Central memory CD8-positive, alpha-beta T cell (primary cell): Measurements from ENCODE around the gene LRRC47.
A peak's percentile ranks its signal among the peaks of the same experiment; 100 is the strongest.

Source experiments
- ATAC-seq: fragments of 150-1000 bp; cut with Tn5 transposase; replicated peaks from 2 replicates; pipeline ENCODE4 v1.10.0; 2022; ENCODE audit warnings: mild to moderate bottlenecking, moderate FRiP score, moderate number of reproducible peaks; ENCODE audit not compliant: poor library complexity, severe bottlenecking; ENCODE audit errors: extremely low read depth
- DNase-seq, 2 donors: peaks; one replicate each; pipeline ENCODE4 v3.0.0; 2021; ENCODE audit warnings: low spot score in 2 of 2
- H3K27ac Mint-ChIP-seq: one replicate; pipeline ENCODE4 v1.8.0; 2022; ENCODE audit warnings: low read depth, mild to moderate bottlenecking, moderate library complexity, mixed read lengths
- H3K27me3 Mint-ChIP-seq: one replicate; pipeline ENCODE4 v1.8.0; 2022; ENCODE audit warnings: mixed read lengths
- H3K36me3 Mint-ChIP-seq: one replicate; pipeline ENCODE4 v1.8.0; 2022; ENCODE audit warnings: mild to moderate bottlenecking, moderate library complexity, mixed read lengths; ENCODE audit not compliant: insufficient read depth
- H3K4me1 Mint-ChIP-seq: one replicate; pipeline ENCODE4 v1.8.0; 2022; ENCODE audit warnings: mixed read lengths
- H3K4me3 Mint-ChIP-seq: one replicate; pipeline ENCODE4 v1.8.0; 2022; ENCODE audit warnings: mild to moderate bottlenecking, moderate library complexity, mixed read lengths
- H3K9me3 Mint-ChIP-seq: one replicate; pipeline ENCODE4 v1.8.0; 2022; ENCODE audit warnings: mixed read lengths

Gene LRRC47

GRCh38 chr1:3796215-3797061 lies at the start of gene LRRC47:
LRRC47 (minus strand) TSS chr1:3796498; CDS start chr1:3796476, 22 bp downstream.
- Mint-ChIP-seq H3K27ac (peak within 1 kb of the TSS; percentile 72), H3K27me3 (peaks cover 21% of the 10 kb centered on the region), H3K4me1 (peaks cover 35% of the 10 kb centered on the region), H3K9me3 (no peaks in the 10 kb centered on the region), H3K36me3 (peaks cover 19% of the 10 kb centered on the region), H3K4me3 (peak within 1 kb of the TSS; percentile 84)
- ATAC-seq: peak; percentile 100
- peak; percentile 85 to 88 for DNase-seq

- peaks cover 61% of the 10 kb centered on the region for H3K36me3 Mint-ChIP-seq
- ATAC-seq: no peak
- no peak for DNase-seq
- no peaks in the 10 kb centered on the region for H3K9me3 Mint-ChIP-seq
- H3K27ac Mint-ChIP-seq: no peak overlapping the region
- H3K27me3 Mint-ChIP-seq: no peaks in the 10 kb centered on the region
- no peaks in the 10 kb centered on the region for H3K4me1 Mint-ChIP-seq
- no peak overlapping the region for H3K4me3 Mint-ChIP-seq
These were observed 46.6 kb upstream of the LRRC47 start for GRCh38 chr1:3842912-3843311.

- Mint-ChIP-seq H3K9me3 (no peaks in the 10 kb centered on the region), H3K27ac (no peak overlapping the region), H3K36me3 (peaks cover 57% of the 10 kb centered on the region), H3K27me3 (no peaks in the 10 kb centered on the region), H3K4me3 (no peak overlapping the region), H3K4me1 (no peaks in the 10 kb centered on the region)
- ATAC-seq (no peak), DNase-seq (no peak)
These were observed 45.2 kb upstream of the LRRC47 start for GRCh38 chr1:3841491-3841890.

- H3K27me3 Mint-ChIP-seq: no peaks in the 10 kb centered on the region
- H3K9me3 Mint-ChIP-seq: no peaks in the 10 kb centered on the region
- H3K27ac Mint-ChIP-seq: no peak overlapping the region
- ATAC-seq (no peak), DNase-seq (no peak)
- H3K36me3 Mint-ChIP-seq: peaks cover 60% of the 10 kb centered on the region
- H3K4me1 Mint-ChIP-seq: no peaks in the 10 kb centered on the region
- no peak overlapping the region for H3K4me3 Mint-ChIP-seq
These were observed 42.5 kb upstream of the LRRC47 start for GRCh38 chr1:3838788-3839187.

GRCh38 chr1:3837685-3838084 lies 41.4 kb upstream of the LRRC47 start:
- Mint-ChIP-seq H3K4me1 (no peaks in the 10 kb centered on the region), H3K4me3 (no peak overlapping the region), H3K36me3 (peaks cover 55% of the 10 kb centered on the region), H3K27me3 (no peaks in the 10 kb centered on the region), H3K9me3 (no peaks in the 10 kb centered on the region), H3K27ac (no peak overlapping the region)
- DNase-seq (no peak), ATAC-seq (no peak)

GRCh38 chr1:3837200-3837599 lies 40.9 kb upstream of the LRRC47 start:
- H3K27ac Mint-ChIP-seq: no peak overlapping the region
- H3K36me3 Mint-ChIP-seq: peaks cover 55% of the 10 kb centered on the region
- no peak overlapping the region for H3K4me3 Mint-ChIP-seq
- DNase-seq: no peak
- no peaks in the 10 kb centered on the region for H3K4me1 Mint-ChIP-seq
- no peaks in the 10 kb centered on the region for H3K9me3 Mint-ChIP-seq
- H3K27me3 Mint-ChIP-seq: no peaks in the 10 kb centered on the region
- ATAC-seq: no peak

GRCh38 chr1:3836421-3836820 lies 40.1 kb upstream of the LRRC47 start:
- peaks cover 53% of the 10 kb centered on the region for H3K36me3 Mint-ChIP-seq
- no peak for DNase-seq
- H3K4me1 Mint-ChIP-seq: no peaks in the 10 kb centered on the region
- H3K4me3 Mint-ChIP-seq: no peak overlapping the region
- H3K27ac Mint-ChIP-seq: no peak overlapping the region
- no peaks in the 10 kb centered on the region for H3K27me3 Mint-ChIP-seq
- H3K9me3 Mint-ChIP-seq: no peaks in the 10 kb centered on the region
- no peak for ATAC-seq

- ATAC-seq (no peak), DNase-seq (no peak)
- no peaks in the 10 kb centered on the region for H3K27me3 Mint-ChIP-seq
- no peaks in the 10 kb centered on the region for H3K9me3 Mint-ChIP-seq
- no peaks in the 10 kb centered on the region for H3K4me1 Mint-ChIP-seq
- no peak overlapping the region for H3K4me3 Mint-ChIP-seq
- H3K36me3 Mint-ChIP-seq: peaks cover 54% of the 10 kb centered on the region
- no peak overlapping the region for H3K27ac Mint-ChIP-seq
These were observed 38.4 kb upstream of the LRRC47 start for GRCh38 chr1:3834701-3835100.

GRCh38 chr1:3831689-3832088 lies 35.4 kb upstream of the LRRC47 start:
- Mint-ChIP-seq H3K27ac (no peak overlapping the region), H3K4me3 (no peak overlapping the region), H3K27me3 (no peaks in the 10 kb centered on the region), H3K4me1 (no peaks in the 10 kb centered on the region), H3K9me3 (no peaks in the 10 kb centered on the region), H3K36me3 (peaks cover 47% of the 10 kb centered on the region)
- DNase-seq (no peak), ATAC-seq (no peak)

GRCh38 chr1:3828391-3828790 lies 32.1 kb upstream of the LRRC47 start:
- H3K4me3 Mint-ChIP-seq: no peak overlapping the region
- DNase-seq (no peak), ATAC-seq (no peak)
- no peaks in the 10 kb centered on the region for H3K27me3 Mint-ChIP-seq
- no peak overlapping the region for H3K27ac Mint-ChIP-seq
- H3K9me3 Mint-ChIP-seq: no peaks in the 10 kb centered on the region
- H3K4me1 Mint-ChIP-seq: no peaks in the 10 kb centered on the region
- peaks cover 37% of the 10 kb centered on the region for H3K36me3 Mint-ChIP-seq

- Mint-ChIP-seq H3K4me1 (no peaks in the 10 kb centered on the region), H3K9me3 (no peaks in the 10 kb centered on the region), H3K27me3 (no peaks in the 10 kb centered on the region), H3K36me3 (peaks cover 34% of the 10 kb centered on the region), H3K27ac (no peak overlapping the region), H3K4me3 (no peak overlapping the region)
- ATAC-seq (no peak), DNase-seq (no peak)
These were observed 31.6 kb upstream of the LRRC47 start for GRCh38 chr1:3827813-3828307.

- no peak overlapping the region for H3K27ac Mint-ChIP-seq
- no peak overlapping the region for H3K4me3 Mint-ChIP-seq
- no peaks in the 10 kb centered on the region for H3K4me1 Mint-ChIP-seq
- no peaks in the 10 kb centered on the region for H3K9me3 Mint-ChIP-seq
- no peak for DNase-seq
- peaks cover 25% of the 10 kb centered on the region for H3K36me3 Mint-ChIP-seq
- no peaks in the 10 kb centered on the region for H3K27me3 Mint-ChIP-seq
- no peak for ATAC-seq
These were observed 29.1 kb upstream of the LRRC47 start for GRCh38 chr1:3825356-3825755.

GRCh38 chr1:3824650-3825049 lies 28.4 kb upstream of the LRRC47 start:
- Mint-ChIP-seq H3K4me3 (no peak overlapping the region), H3K36me3 (peaks cover 22% of the 10 kb centered on the region), H3K4me1 (no peaks in the 10 kb centered on the region), H3K9me3 (no peaks in the 10 kb centered on the region), H3K27me3 (no peaks in the 10 kb centered on the region), H3K27ac (no peak overlapping the region)
- ATAC-seq: no peak
- no peak for DNase-seq
